Fibroblast of skin of back (primary cell): ENCODE data around the gene RACGAP1.

Experiments used
- DNase-seq: peaks from one replicate; pipeline ENCODE4 v3.0.0-alpha.2; 2013

RACGAP1 gene

GRCh38 chr12:49984476-49985359, 40.6 kb downstream of the RACGAP1 start:
- DNase-seq = no peak

- DNase-seq = peak; percentile 88
These were observed 41.4 kb downstream of the RACGAP1 start for GRCh38 chr12:49983892-49984291.

GRCh38 chr12:49982246-49983087, 42.8 kb downstream of the RACGAP1 start:
- DNase-seq = no peak

- no peak for DNase-seq
These were observed 44.6 kb downstream of the RACGAP1 start for GRCh38 chr12:49980501-49981349.

- no peak for DNase-seq
These were observed 45.5 kb downstream of the RACGAP1 start for GRCh38 chr12:49979791-49980190.

GRCh38 chr12:49979016-49979586, 46.2 kb downstream of the RACGAP1 start:
- no peak for DNase-seq

GRCh38 chr12:49978125-49978524, 47.2 kb downstream of the RACGAP1 start:
- no peak for DNase-seq

- no peak for DNase-seq
These were observed 48.7 kb downstream of the RACGAP1 start for GRCh38 chr12:49976557-49976956.

GRCh38 chr12:49975318-49975761, 50.0 kb downstream of the RACGAP1 start:
- DNase-seq = no peak

- DNase-seq = no peak
These were observed 50.5 kb downstream of the RACGAP1 start for GRCh38 chr12:49974677-49975317.

GRCh38 chr12:49974231-49974675, 51.0 kb downstream of the RACGAP1 start:
- DNase-seq = peak; percentile 49

GRCh38 chr12:49973361-49973830, 51.9 kb downstream of the RACGAP1 start:
- DNase-seq = no peak

GRCh38 chr12:49972641-49973360, 52.5 kb downstream of the RACGAP1 start, which contains the start of gene AQP6:
AQP6 (plus strand) TSS chr12:49972947; CDS start chr12:49973174, 227 bp downstream.
- no peak for DNase-seq

- DNase-seq = no peak
These were observed 53.2 kb downstream of the RACGAP1 start for GRCh38 chr12:49972129-49972528.

GRCh38 chr12:49971141-49971540, 54.2 kb downstream of the RACGAP1 start:
- DNase-seq = no peak

GRCh38 chr12:49970658-49971057, 54.6 kb downstream of the RACGAP1 start:
- no peak for DNase-seq

- no peak for DNase-seq
These were observed 55.5 kb downstream of the RACGAP1 start for GRCh38 chr12:49969651-49970429.

- no peak for DNase-seq
These were observed 56.3 kb downstream of the RACGAP1 start for GRCh38 chr12:49969027-49969426.

- no peak for DNase-seq
These were observed 56.8 kb downstream of the RACGAP1 start for GRCh38 chr12:49968471-49968870.

GRCh38 chr12:49967777-49968250, 57.5 kb downstream of the RACGAP1 start:
- DNase-seq = no peak
